GM21423 (cell line): ENCODE data around the gene MET.

Source experiments
- ATAC-seq: cut with Tn5 transposase; IDR thresholded peaks from one replicate; pipeline ENCODE4 v1.9.1; 2021; ENCODE audit warnings: mild to moderate bottlenecking, moderate library complexity; ENCODE audit not compliant: unreplicated experiment

MET gene

GRCh38 chr7:116842371-116842770 lies 170.4 kb downstream of the MET start:
- ATAC-seq, result no peak

- no peak for ATAC-seq
Measured at GRCh38 chr7:116843378-116843777, 171.4 kb downstream of the MET start.
